Fibroblast of peridontal ligament (primary cell): ENCODE data around the gene TMEM52.

Experiments used
- DNase-seq: peaks from one replicate; pipeline ENCODE4 v3.0.0-alpha.2; 2010; ENCODE audit errors: extremely low read depth

The TMEM52 gene

GRCh38 chr1:1914971-1915692 lies 3.9 kb downstream of the TMEM52 start, which contains the start of gene CALML6:
TSS of gene CALML6 (plus strand) at chr1:1915260. CDS start at chr1:1915281, 21 bp downstream.
- no peak for DNase-seq

DNA sequence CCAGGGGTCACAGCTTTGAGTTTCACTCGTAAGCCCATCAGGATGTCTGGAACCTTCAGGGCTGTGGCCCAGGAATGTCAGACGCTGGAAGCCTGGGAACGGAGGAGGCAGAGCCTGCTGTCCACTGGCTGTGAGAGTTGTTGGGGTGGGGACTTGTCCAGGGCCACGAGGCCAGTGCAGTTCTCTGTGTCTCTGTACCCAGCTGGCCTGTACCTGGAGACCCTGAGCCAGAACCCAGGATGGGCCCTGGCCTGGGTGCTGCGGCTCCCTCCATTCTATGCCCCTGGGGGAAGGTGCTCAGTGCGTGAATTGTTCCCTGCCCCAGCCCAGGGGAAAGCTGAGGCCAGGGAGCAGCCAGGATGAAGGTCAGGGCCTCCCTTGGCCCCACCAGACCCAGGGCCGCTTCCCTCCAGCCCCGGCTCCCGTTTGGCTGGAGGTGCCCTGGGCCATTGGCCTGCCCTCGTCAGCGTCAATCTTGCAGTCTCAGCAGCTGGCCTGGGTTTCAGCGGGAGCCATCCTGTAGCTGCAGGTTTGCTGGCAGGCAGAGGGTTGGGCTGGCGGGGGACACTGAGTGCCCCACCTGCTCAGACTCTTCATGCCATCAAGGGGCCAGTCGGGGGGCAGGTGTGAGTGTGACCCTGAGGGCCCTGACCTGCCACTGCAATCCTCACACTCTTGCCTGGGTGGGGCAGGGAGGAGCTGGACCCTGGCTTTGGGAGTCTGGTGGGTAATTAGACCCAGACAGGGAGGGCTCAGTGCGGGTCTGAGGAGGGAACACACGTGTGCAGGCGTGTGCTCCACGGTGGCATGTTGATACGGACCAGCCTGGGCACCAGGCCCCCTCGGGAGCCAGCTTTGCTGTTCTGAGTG lies 4.7 kb downstream of the TMEM52 start:
- DNase-seq = no peak

DNA sequence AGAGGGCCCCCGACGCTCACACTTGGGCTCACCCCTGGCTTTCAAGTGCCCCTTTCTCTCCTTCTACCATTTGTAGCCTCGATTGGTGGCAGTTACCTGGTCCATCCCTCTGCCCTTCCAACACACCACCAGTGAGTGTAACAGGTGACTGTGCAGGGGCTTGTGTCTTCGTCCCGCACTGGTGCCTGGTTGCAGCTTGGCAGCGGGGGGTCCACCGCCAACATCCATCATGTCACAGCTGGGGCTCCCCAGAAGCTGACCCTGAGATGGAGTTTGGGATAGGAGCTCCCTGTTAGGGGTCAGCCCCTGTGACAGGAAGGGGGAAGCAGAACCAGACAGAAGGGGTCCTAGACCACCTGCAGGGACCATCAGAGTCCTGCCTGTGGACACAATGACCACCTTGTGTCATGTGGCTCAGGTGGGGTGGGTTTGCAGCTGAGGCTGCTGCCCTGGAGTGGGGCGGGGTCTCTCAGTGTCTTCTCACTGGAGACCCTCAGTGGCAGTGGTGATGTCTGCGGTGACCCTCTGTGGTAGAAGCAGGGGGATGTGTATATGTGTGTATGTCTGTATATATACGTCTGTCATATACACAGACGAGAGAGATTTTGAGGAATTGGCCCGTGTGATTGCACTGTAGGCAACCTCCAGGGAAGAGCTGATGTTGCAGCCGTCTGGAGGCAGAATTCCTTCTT lies 7.6 kb downstream of the TMEM52 start:
- DNase-seq = no peak

- no peak for DNase-seq
These were observed 8.3 kb downstream of the TMEM52 start for GRCh38 chr1:1910651-1911331.

DNA sequence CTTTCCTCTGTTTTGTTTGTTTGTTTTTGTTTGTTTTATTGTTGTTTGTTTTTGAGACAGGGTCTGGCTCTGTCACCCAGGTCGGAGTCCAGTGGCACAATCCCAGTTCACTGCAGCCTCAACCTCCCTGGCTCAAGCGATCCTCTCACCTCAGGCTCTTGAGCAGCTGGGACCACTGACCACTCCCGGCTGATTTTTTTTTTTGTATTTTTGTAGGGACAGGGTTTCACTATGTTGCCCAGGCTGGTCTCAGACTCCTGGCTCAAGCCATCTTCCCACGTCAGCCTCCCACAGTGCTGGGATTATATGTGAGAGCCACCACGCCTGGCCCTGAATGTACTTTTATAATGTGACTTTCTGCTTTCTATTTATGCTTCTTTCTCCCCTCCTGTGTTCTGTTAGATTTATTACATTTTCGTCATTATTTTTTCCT lies 9.0 kb downstream of the TMEM52 start:
- DNase-seq = no peak

GRCh38 chr1:1908506-1908791 lies 10.6 kb downstream of the TMEM52 start:
- no peak for DNase-seq

DNA sequence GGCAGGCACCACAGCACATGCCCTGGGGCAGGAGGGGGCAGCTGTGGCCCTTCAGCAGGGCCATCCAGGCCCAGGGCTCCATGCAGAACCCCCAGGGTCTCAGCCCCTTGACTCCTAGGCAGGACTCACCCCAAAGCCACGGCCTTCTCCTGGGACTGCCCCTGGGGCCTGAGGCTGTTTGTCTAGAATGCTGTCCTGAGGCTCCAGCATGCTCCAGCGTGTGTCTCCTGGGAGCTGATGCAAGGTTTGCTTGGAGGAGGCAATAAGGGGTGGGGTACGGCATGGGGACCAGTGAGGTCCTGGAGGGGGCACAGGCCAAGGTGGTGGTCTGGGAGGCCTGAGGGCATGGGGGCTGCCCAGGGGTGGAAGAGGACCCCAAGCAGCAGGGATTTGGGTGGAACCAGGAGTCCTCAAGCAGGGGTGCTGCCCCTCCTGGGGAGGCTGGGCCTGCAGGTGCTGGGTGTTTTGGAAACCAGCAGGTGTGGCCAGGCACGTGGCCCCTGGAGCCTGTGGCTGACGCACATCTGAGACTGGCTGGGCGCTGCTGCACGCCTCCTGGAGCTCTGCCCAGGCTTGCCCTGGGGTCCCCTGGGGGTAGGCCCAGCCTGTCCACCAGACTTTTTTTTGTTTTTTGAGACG lies 11.9 kb downstream of the TMEM52 start:
- DNase-seq = no peak

DNA sequence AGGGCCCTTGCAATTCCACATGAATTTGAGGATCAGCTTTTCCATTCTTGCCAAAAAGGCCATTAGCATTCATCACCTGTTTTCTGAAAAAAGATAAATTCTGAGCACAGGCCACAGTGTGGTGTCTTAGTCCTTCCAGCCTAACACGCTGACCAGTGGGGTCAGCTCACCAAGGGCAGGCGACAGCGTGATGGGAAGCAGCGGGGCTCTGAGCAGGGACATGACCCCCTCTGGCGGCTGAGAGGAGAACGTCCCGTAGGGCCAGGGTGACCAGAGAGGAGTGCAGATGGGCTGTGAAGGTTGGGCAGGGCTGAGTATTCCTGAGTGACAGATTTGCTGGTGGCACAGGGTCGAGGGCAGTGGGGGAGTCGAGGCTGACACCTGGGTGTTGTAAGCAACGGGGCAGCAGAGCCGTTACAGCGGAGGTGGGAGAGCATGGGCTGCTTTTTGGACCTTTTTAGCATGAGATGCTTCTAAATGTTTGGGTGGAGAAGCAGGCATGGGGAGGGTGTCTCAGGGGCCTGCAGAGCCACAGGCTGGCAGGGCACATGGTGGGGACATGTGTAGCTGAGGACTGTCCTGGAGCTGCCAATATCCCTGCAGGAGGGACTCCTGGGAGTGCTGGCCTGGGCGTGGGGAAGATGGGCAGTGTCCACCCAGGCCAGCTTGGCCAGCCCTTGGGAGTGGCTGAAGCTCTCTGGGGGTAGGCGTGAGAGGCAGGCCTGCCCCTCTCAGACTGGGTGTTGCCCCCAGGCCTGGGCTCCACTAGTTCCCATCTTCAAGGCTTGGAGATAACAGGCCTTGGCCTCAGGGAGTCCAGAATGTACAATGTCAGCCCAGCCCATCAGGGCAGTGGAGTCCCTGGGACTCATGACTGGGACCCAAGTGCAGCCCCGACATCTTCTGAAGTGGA lies 12.6 kb downstream of the TMEM52 start:
- peak; percentile 73 for DNase-seq

- DNase-seq = no peak
These were observed 15.9 kb downstream of the TMEM52 start for GRCh38 chr1:1903224-1903623.

DNA sequence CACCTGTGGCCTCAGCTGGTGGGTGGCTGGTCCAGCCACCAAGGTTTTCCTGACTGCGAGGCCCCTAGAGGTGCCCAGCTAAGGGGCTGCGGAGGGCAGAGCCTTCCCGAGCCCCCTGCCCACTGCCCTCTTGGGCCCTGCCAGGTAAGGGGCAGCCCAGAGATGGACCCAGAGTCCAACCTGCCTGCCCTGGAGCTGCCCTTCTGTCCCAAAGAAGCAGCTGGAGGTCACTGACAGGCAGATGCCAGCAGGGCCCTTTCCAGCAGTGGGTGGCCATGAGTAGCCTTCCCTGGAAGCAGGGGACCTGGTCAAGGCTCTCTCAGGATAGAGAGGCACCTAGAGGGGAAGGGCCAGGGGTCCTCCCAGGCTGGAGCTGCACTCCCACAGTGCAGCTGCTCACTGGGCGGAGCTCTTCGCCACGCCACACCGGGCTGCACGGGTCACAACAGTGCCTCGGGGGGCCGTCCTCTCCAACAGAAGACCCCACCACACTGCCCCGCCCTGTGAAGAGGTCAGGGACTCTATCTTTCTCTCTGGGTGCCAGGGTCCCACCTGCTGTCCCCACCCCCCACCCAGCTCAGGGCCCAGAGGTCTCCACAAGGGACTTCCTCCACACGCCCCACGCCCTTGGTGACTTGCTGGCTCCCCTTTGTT lies 17.3 kb downstream of the TMEM52 start:
- no peak for DNase-seq

GRCh38 chr1:1900883-1901640 lies 18.0 kb downstream of the TMEM52 start:
- DNase-seq = no peak

DNA sequence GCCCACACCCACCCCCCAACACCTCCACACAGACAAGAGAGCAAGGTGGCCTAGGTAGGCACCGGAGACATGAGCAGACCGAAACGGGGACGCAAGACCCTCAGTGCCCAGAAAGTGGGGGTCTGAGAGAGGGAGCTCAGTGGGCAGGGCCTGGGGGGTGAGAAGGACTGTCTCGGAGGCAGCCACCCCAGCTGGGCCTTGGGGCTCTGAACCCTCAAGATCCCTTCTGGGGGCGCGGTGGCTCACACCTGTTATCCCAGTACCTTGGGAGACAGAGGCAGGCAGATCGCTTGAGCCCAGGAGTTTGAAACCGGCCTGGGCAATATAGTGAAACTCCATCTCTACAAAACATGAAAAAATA lies 19.1 kb downstream of the TMEM52 start:
- no peak for DNase-seq

DNA sequence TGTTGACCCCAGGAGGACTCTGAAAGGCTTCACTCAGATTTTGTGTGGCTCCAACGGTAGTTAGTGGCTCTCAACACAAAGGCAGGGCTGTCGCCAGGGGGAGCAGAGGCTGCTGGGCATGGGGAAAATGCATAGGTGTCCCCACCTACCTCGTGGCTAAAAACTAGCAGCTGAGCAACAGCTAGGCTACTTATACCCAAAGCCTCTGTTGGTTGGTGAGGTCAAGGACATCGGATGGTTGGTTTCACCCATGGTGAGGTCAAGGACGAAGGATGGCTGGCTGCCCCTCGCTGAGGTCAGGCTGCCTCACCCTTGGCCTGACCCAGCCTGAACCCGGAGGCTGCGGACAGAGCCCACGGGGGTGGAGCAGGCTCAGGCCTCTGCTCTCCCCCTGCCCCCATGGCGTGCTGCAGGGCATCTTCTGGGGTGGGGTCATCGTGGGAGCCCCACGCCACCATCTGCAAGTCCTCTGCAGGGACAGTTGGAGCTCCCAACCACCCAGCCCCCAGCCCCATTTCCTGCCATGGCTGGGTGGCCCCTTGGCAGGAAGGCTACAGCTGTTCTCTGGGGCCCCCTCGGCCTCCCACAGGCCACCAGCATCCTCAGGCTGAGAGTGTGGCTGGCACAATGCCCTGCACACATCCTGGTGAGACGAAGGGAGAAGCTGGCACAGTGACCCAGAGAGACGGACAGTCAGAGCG lies 19.7 kb downstream of the TMEM52 start:
- DNase-seq = no peak

GRCh38 chr1:1898246-1898933 lies 20.7 kb downstream of the TMEM52 start:
- DNase-seq = no peak

GRCh38 chr1:1895456-1896336 lies 23.4 kb downstream of the TMEM52 start:
- DNase-seq = no peak

DNA sequence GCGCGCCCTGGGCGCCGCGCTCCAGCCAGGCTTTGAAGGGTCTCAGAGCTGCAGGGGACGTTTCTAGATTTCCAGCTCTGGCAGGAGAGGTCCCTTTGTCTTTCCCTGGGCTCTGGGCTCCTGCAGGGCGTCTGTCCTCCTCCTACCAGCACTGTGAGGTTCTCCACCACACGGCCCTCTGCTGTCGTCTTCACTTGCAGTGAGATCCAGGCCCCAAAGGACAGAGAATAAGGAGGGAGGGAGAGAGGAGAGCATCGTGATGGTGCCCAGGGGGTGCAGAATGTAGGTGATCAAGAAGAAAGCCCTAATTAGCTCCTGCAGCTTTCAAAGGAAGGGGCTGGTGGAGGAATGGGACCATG lies 24.0 kb downstream of the TMEM52 start:
- no peak for DNase-seq
